ENCODE results near the gene DPCD.

Gene DPCD

GRCh38 chr10:101567165-101568006, 20.7 kb upstream of the DPCD start:
- H3K4me3 ChIP-seq (ENCODE audit: low read depth, low read length), result no peak overlapping the region
- no peak for DNase-seq (ENCODE audit: low read depth)
- TF ChIP-seq CTCF (IDR thresholded peaks at IDR 0.05; ENCODE audit: insufficient read depth, low read depth, low read length, missing control alignments), result no peak

- no peak for TF ChIP-seq CTCF (IDR thresholded peaks at IDR 0.05; ENCODE audit: insufficient read depth, low read depth, low read length, missing control alignments)
- no peak for DNase-seq (ENCODE audit: low read depth)
Observed at GRCh38 chr10:101568054-101568745, 19.9 kb upstream of the DPCD start.

GRCh38 chr10:101569323-101569621, 18.8 kb upstream of the DPCD start:
- H3K4me3 ChIP-seq (ENCODE audit: low read depth, low read length), result no peak overlapping the region
- no peak for DNase-seq (ENCODE audit: low read depth)
- TF ChIP-seq CTCF (IDR thresholded peaks at IDR 0.05; ENCODE audit: insufficient read depth, low read depth, low read length, missing control alignments), result no peak

More at GRCh38 chr10:101568054-101568745, 19.9 kb upstream of the DPCD start:
- no peak overlapping the region for H3K4me3 ChIP-seq (ENCODE audit: low read depth, low read length)

GRCh38 chr10:101569622-101570427, 18.3 kb upstream of the DPCD start:
- DNase-seq (ENCODE audit: low read depth), result peak; percentile 82
- H3K4me3 ChIP-seq (ENCODE audit: low read depth, low read length), result peak overlapping the region; percentile 62
- peak; percentile 83 for TF ChIP-seq CTCF (IDR thresholded peaks at IDR 0.05; ENCODE audit: insufficient read depth, low read depth, low read length, missing control alignments)

GRCh38 chr10:101570428-101571270, 17.5 kb upstream of the DPCD start:
- peak overlapping the region; percentile 62 for H3K4me3 ChIP-seq (ENCODE audit: low read depth, low read length)
- DNase-seq (ENCODE audit: low read depth), result no peak
- TF ChIP-seq CTCF (IDR thresholded peaks at IDR 0.05; ENCODE audit: insufficient read depth, low read depth, low read length, missing control alignments), result no peak

GRCh38 chr10:101571271-101571925, 16.7 kb upstream of the DPCD start:
- H3K4me3 ChIP-seq (ENCODE audit: low read depth, low read length), result no peak overlapping the region
- DNase-seq (ENCODE audit: low read depth), result no peak

More at GRCh38 chr10:101571271-101571925, 16.7 kb upstream of the DPCD start:
- no peak for TF ChIP-seq CTCF (IDR thresholded peaks at IDR 0.05; ENCODE audit: insufficient read depth, low read depth, low read length, missing control alignments)
